HG03460 (cell line): ENCODE data around the gene TENT5C.

ENCODE experiments used
- ATAC-seq: cut with Tn5 transposase; IDR thresholded peaks from one replicate; pipeline ENCODE4 v1.9.1; 2021; ENCODE audit not compliant: unreplicated experiment

Gene TENT5C

DNA sequence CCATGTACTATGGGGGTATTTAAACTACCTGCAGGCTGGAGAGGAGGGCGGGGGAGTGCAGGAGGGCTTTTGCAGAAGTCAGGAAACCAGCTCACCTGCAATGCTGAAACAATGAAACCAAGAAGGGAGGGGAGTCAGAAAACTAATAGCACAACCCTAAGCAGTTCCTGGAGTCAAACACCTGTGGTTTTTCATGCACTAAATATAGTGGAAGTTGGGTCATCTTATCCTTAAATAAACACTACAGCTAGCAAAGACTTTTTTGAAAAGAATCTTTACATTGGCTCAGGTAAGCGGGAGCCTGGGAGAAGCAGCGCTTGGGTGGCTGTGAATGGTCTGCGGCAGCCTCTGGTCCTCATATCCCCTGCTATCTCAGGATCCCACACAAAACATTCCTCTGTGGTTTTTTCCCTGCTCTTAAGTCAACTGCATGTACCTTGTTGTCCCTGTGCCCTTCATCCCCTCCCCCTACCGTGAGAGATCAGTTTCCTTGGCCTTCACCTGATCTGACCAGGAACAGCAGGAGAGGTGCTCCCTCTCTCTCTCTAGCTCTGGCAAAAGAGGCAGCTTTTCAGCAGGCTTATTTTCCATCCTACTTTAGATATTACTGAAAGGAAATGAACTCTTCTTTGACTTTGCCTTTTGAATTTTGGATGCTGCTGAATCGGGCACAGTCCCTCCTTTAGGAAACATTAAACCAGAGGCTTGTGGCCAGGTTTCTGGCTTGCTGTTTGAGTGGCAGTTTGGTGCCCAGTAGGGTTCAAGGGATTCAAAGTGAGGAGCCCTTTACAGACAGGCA is 26.6 kb downstream of the TENT5C start:
- no peak for ATAC-seq

- ATAC-seq = no peak
Observed at GRCh38 chr1:117633068-117633345, 27.2 kb downstream of the TENT5C start.

DNA sequence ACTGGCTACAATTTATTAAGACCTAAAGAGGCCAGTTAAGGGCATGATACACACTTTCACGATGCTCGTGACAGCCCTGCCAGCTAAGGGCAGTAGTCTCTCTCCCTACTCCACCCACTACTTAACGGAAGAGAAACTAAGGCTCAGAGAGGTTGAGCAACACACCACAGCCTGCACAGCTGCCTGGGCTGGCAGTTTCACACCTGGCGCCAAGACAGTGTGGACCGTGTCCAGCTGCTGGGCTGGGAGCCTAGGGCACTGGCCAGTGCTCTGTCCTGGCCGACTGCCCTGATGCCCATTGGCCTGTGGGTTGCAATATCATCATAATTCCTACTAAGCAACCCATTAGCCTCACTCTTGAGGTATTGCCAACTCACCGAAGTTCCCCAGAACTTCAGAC is 27.6 kb downstream of the TENT5C start:
- ATAC-seq = no peak

- ATAC-seq = no peak
Observed at GRCh38 chr1:117633936-117634335, 28.1 kb downstream of the TENT5C start.

GRCh38 chr1:117634631-117635030 is 28.8 kb downstream of the TENT5C start:
- ATAC-seq = no peak

GRCh38 chr1:117635805-117636204 is 30.0 kb downstream of the TENT5C start:
- ATAC-seq = no peak

DNA sequence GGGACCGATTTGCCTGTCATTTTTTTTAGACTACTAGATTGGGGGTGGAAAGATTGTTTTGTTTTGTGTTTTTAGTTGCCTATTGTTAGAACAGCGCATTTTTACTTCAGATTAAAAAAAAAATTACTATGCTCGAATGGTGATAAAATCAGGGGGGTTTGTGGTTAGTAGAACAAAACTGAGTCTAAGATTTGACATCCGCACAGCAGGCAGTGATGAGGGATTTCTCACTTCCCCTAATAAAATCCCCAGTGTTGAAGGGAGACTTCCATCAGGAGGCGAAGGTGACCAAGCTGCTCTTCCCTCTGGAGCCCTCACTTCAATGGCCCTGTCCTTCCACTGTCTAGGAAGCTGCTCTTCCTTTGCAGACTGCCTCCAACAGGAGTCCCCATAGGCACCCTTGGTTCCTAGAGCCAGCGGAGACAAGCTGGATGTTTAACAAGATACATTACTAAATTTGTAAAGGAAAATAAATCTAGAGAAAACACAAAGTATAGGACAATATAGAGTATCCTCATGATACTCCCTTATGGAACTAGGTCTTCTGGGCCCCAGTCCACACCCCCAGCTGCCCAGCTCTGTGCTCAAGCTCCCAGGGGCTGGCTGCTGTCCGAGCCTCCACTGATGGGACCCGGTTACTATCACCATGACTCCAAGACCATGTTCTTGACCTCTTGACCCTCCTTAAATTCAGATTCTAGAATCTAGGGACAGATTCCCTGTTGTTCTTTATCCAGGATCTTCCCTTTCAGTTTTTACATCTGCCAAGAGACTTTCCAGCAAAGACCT is 31.0 kb downstream of the TENT5C start:
- ATAC-seq = no peak

DNA sequence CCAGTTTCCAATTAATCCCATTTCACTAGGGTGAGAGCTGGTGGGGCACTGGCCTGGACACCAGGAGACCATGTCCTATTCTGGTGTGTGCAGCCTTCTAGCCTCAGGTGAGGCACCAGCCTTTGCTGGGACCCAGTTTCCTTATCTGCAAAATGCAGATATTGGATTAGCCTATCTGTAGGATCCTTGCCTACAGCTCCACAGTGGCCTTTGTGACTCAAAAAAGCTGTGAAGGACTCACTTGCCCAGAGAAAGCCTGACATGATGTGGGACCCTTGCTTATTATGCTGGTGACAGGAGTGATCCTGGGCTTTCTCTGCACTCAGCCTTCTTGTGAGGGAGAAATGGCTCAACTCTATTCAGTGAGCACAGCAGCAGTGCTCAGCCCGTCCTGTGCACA is 32.3 kb downstream of the TENT5C start:
- ATAC-seq = no peak

- ATAC-seq = no peak
Observed at GRCh38 chr1:117638759-117639158, 32.9 kb downstream of the TENT5C start.

GRCh38 chr1:117639741-117640140 is 33.9 kb downstream of the TENT5C start:
- ATAC-seq = no peak

- no peak for ATAC-seq
Observed at GRCh38 chr1:117641536-117641935, 35.7 kb downstream of the TENT5C start.

DNA sequence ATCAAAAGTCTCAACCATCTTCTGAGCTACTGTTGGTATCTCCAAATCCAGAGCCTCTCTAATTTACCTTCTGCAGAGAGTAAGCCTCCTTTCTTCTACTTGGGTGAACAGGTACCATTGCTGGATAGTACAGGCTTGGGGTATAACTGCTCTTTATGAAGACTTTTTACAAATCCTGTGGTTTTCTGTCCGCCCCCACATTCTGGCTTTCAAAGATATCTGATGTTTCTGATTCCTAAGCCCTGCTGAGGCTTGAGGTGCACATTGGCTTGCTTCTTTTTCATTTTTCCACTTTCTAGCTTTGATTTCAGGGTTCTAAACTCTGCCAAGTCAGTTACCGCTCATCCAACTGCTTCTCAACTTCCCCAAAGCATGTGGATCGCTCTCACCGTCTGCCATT is 37.1 kb downstream of the TENT5C start:
- ATAC-seq = no peak

- no peak for ATAC-seq
Observed at GRCh38 chr1:117643601-117644000, 37.8 kb downstream of the TENT5C start.

GRCh38 chr1:117644696-117645311 is 39.0 kb downstream of the TENT5C start:
- peak; percentile 73 for ATAC-seq

DNA sequence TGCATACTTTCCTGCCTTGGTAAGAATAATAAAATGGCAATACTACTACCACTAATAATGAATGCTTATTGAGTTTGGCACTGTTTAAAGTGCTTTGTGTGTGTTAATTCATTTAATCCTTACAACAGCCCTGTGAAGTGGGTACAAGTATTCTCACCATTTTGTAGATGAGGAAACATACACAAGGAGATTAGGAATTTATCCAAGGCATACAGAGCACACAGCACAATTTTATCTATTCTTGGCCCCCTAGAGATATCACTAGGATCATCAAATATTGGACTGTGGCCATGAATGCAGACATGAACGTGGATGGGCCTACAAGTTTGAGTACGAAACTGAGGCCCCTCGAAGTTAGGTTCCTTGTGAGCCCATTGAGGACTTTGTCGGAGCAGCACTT is 39.5 kb downstream of the TENT5C start:
- no peak for ATAC-seq

DNA sequence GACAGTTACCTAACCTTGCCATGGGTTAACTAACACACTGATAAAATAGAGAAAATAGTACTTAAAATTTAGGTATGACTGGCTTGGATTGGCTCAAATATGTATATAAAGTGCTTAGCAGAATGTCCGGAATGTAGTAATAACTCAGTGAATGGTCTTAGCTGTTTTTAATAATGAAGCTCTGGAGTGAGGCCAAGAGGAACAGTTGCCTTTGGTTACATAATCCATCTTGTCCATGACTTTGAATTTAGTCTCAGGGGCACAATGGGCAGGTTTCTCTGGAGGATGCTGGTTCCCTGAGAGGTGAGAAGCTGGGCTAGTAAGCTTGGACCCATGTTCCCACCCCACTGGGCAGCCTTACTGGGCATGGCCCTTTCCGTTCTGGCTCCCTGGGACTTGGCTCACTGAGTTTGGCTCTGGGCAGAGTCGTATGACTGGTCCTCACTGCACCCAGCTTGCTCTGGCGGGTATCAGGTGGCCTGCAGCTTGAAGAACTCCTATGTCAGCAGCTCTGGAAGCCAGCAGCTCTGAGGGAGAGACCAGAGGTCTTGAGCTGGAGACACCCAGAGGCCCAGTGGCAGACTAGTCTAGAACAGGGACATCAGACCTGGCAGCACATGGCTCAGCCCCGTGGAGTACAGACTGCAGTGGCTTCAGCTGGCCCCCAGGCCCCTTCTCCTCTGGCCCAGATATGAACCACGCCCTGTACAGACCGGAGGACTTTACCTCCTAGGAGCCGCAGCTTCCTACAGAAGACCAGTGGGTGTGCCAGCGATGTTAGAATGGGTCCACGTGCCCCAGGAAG is 40.4 kb downstream of the TENT5C start:
- ATAC-seq = no peak

DNA sequence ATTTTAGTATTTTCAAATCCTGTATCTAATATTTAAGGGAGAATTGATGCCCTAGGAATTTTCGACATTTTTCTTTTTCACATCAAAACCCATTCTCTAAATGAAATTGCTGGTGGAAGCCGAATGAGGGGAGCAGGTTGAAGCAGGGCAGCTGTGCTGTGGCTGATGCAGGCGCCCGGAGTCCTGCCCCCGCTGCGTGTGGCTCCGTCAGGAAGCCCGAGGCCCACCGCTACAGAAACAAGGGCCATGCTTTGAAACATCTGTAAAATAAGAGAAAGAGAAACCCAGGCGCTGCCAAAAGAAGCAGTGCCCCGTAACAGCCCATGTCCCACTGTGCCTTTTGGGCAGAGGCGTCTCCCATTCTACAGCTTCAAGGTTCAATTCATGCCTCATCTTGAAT is 41.1 kb downstream of the TENT5C start:
- no peak for ATAC-seq

DNA sequence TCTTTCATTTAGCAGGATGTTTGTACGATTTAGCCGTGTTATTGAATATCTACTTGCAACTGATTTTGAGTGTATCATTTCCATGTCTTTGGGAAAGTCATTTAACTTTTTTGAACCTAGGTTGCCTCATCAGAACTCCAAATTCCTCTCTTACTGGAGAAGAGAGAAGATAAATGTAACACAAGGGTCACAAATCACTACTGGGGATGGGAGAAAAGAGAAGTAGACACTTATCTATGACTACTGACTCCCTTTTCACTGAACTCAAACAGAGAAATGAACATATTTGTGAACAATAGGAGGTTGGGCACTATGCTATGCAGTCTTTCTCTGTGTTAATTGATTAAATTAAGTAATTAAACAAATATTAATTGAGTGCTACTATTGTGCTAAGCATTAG is 42.2 kb downstream of the TENT5C start:
- no peak for ATAC-seq

- no peak for ATAC-seq
Observed at GRCh38 chr1:117650840-117651568, 45.2 kb downstream of the TENT5C start.

- no peak for ATAC-seq
Observed at GRCh38 chr1:117651616-117652015, 45.8 kb downstream of the TENT5C start.

DNA sequence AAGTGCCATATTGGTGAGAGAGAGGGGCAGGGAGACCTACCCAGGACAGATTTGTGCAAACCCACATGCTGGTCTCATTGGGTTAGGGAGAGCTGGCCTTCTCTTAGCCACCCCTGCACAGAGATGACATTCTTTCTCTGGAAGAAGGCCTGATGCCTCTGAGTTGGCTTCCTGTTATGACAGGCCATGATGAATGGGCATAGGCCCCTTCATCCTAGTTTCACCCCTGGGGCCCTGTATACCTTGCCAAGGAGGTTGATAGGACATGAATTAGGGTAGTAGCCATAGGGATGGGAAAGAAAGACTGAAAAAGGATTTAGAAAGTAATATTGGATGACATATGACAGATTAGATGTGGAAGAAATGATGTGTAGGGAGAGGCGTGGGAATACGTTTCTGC is 46.6 kb downstream of the TENT5C start:
- no peak for ATAC-seq
